Subcutaneous adipose tissue (tissue), 4 donors: ENCODE results near the gene CFAP99. TPM values are rescaled to one million over a fixed set of nuclear protein-coding genes. Genes with fewer than 3 reads are reported as not detected.

Source experiments
- CTCF ChIP-seq: fragments of 450-650 bp; IDR thresholded peaks from one replicate; pipeline ENCODE4 v1.5.1; 2016; ENCODE audit warnings: low read depth, mild to moderate bottlenecking, control low read depth, antibody characterized with exemption, moderate library complexity
- total RNA-seq, 4 donors: library from RNA; depleted of rRNA; stranded (reverse); fragments of >200 nt; gene quantifications; one replicate each; pipeline ENCODE4 v1.1.0, GENCODE V29; 2016

CFAP99 gene
- total RNA-seq, 4 donors from 2014 or later, result not detected

- TF ChIP-seq CTCF, result no peak
Observed at GRCh38 chr4:2434420-2434819, 15.7 kb downstream of the CFAP99 start.

- TF ChIP-seq CTCF, result no peak
Observed at GRCh38 chr4:2436301-2436700, 17.5 kb downstream of the CFAP99 start.

GRCh38 chr4:2436761-2437474, 18.2 kb downstream of the CFAP99 start:
- no peak for TF ChIP-seq CTCF

DNA sequence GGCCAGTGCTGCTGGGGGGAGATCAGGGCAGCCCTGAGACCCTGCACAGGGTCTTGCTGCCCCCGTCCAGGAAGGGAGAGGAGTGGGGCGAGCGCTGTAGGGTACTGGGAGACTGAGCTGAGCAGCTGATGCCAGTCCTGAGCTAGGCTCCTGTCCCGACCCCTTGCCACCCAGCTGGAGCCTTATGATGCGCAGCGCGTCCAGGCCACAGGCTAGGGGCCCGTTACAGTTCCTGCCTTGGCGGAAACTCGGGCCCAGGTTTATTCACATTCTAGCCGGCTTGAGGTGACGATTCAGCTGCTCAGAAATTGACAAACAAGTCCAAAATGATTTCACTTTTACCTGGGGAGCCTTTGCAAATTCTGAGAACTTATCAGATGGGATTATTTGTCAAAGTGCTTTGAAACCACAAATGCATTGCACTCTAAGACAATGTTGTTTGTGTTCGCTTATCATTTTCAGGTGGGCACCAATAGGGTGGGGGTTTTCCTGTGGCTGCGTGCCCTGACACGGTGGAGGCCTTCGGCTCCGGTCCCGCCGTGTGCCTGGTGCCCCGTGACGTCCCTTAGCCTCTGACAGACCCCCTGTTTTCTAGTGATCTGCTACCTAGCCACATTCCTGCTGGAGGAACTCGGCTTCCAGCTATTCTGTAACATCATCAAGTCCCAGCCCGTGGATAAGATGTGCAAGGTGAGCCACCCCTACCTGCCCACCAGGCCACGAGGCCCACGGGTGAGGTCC, 18.9 kb downstream of the CFAP99 start:
- no peak for TF ChIP-seq CTCF

DNA sequence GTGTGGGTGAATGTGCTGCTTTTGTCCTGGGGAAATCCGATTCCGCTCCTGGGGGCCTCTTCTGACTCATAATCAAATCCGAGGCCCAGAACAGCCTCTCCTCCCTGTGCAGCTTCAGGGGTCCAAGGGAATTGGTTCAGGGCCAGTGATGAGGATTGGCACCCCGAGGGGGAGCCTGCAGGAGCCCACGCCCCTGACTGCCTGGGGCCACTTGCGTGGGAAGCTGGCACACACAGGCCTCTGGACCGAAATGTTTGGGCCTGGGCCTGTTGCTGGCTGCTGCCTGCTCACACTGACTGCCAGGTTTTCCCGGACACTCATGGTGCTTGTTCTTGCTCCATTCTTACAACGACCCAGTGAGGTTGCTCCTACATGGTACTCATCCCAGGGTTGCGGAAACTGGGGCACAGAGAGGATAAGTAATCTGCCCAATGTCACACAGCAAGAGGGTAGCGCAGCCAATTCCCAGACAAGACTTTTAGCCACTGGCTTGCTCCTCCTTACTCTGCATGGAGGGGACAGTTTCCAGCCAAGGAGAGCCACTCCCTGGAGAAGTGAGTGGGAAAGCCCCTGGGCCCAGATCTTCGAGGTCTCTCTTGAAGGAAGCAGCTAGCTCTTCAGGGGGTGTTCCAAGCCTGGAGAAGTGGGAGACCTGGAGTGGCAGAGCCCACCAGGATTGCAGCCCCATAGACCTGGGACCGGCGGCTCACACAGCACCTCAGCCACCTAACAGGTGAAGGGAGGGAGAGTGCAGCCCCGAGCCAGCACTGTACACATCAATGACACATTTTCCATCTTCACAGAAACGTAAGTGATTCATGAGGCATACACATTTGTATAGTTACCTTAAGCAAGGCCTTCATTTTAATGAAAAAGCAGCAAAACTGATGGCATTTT, 20.3 kb downstream of the CFAP99 start:
- TF ChIP-seq CTCF, result no peak

- no peak for TF ChIP-seq CTCF
Observed at GRCh38 chr4:2441393-2442174, 22.8 kb downstream of the CFAP99 start.
